ENCODE results near the gene CCNB1. TPM values are rescaled to one million over a fixed set of nuclear protein-coding genes. Genes with fewer than 3 reads are reported as not detected.
"Not testable (repeated sequence)": the region's sequence is repeated elsewhere in the genome, so short reads cannot be mapped to it uniquely, and the experiment has no call there.

CCNB1 gene
- total RNA-seq, 1 experiment from 2014 or later = 96.4 TPM

GRCh38 chr5:69138766-69139165 lies 28.2 kb upstream of the CCNB1 start:
- H3K36me3 ChIP-seq (ENCODE audit: insufficient read depth, low read length) = no peaks in the 10 kb centered on the region
- peaks cover 17% of the 10 kb centered on the region for H3K4me1 ChIP-seq (ENCODE audit: low read length)
- H4K20me1 ChIP-seq (ENCODE audit: insufficient read depth, low read depth, low read length) = no peaks in the 10 kb centered on the region
- H2AFZ ChIP-seq (ENCODE audit: low read length) = no peak overlapping the region
- H3K9ac ChIP-seq (ENCODE audit: low read length) = no peak overlapping the region
- H3K27ac ChIP-seq (ENCODE audit: low read length) = no peak overlapping the region
- no peaks in the 10 kb centered on the region for H3K9me3 ChIP-seq (ENCODE audit: low read length)
- H3K79me2 ChIP-seq (ENCODE audit: low read length) = no peaks in the 10 kb centered on the region
- no peak overlapping the region for H3K4me2 ChIP-seq (ENCODE audit: low read depth, low read length, poor library complexity, severe bottlenecking)
- no peaks in the 10 kb centered on the region for H3K27me3 ChIP-seq (ENCODE audit: low read length)
- no peaks in the 10 kb centered on the region for H3K9me2 ChIP-seq (replicated peaks; ENCODE audit: insufficient read depth, low read length)
- DNase-seq = no peak
- no peak overlapping the region for H3K4me3 ChIP-seq (ENCODE audit: low read length)

DNA sequence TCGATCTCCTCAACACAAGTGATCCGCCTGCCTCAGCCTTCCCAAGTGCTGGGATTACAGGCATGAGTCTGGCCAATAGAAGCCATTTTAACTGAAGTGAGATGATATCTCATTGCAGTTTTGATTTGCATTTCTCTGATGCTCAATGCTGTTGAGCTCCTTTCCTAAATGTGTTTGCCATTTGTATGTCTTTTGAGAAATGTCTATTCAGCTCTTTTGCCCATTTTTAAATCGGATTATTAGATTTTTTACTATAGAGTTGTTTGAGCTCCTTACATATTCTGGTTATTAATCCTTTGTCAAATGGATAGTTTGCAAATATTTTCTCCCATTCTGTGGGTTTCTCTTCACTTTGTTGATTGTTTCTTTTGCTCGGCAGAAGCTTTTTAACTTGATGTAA lies 26.7 kb upstream of the CCNB1 start:
- not testable (repeated sequence) for DNase-seq; H2AFZ ChIP-seq (ENCODE audit: low read length); H3K4me3 ChIP-seq (ENCODE audit: low read length); H3K27me3 ChIP-seq (ENCODE audit: low read length); H4K20me1 ChIP-seq (ENCODE audit: insufficient read depth, low read depth, low read length); H3K9me3 ChIP-seq (ENCODE audit: low read length); H3K9me2 ChIP-seq (replicated peaks; ENCODE audit: insufficient read depth, low read length); H3K79me2 ChIP-seq (ENCODE audit: low read length); H3K9ac ChIP-seq (ENCODE audit: low read length); H3K36me3 ChIP-seq (ENCODE audit: insufficient read depth, low read length); H3K4me2 ChIP-seq (ENCODE audit: low read depth, low read length, poor library complexity, severe bottlenecking); H3K27ac ChIP-seq (ENCODE audit: low read length)
- peaks cover 14% of the 10 kb centered on the region for H3K4me1 ChIP-seq (ENCODE audit: low read length)

DNA sequence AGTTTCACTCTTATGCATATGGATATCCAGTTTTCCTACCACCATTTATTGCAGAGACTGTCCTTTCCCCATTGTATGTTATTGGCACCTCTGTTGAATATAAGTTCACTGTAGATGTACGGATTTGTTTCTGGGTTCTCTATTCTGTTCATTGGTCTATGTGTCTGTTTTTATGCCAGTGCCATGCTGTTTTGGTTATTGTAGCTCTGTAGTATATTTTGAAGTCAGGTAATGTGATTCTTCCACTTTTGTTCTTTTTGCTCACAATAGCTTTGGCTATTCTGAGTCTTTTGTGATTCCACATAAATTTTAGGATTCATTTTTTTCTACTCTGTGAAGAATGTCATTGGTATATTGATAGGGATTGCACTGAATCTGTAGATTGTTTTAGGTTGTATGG lies 26.1 kb upstream of the CCNB1 start:
- no peak overlapping the region for H3K4me2 ChIP-seq (ENCODE audit: low read depth, low read length, poor library complexity, severe bottlenecking)
- H3K9me3 ChIP-seq (ENCODE audit: low read length) = no peaks in the 10 kb centered on the region
- H3K4me3 ChIP-seq (ENCODE audit: low read length) = no peak overlapping the region
- no peaks in the 10 kb centered on the region for H3K36me3 ChIP-seq (ENCODE audit: insufficient read depth, low read length)
- peaks cover 9% of the 10 kb centered on the region for H3K4me1 ChIP-seq (ENCODE audit: low read length)
- H3K9me2 ChIP-seq (replicated peaks; ENCODE audit: insufficient read depth, low read length) = no peaks in the 10 kb centered on the region
- H4K20me1 ChIP-seq (ENCODE audit: insufficient read depth, low read depth, low read length) = no peaks in the 10 kb centered on the region
- DNase-seq = no peak
- H3K9ac ChIP-seq (ENCODE audit: low read length) = no peak overlapping the region
- H3K27me3 ChIP-seq (ENCODE audit: low read length) = no peaks in the 10 kb centered on the region
- no peak overlapping the region for H2AFZ ChIP-seq (ENCODE audit: low read length)
- H3K27ac ChIP-seq (ENCODE audit: low read length) = no peak overlapping the region
- no peaks in the 10 kb centered on the region for H3K79me2 ChIP-seq (ENCODE audit: low read length)

DNA sequence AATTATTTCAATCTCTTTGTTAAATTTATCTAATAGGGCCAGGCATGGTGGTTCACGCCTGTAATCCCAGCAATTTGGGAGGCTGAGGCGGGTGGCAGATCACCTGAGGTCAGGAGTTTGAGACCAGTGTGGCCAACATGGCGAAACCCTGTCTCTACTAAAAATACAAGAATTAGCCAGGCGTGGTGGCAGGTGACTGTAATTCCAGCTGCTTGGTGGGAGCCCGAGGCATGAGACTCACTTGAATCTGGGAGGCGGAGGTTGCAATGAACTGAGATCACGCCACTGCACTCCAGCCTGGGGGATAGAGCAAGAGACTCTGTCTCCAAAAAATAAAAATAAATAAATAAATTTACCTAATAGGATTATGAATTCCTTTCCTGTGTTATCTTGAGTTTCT lies 18.4 kb upstream of the CCNB1 start:
- not testable (repeated sequence) for H3K9me3 ChIP-seq (ENCODE audit: low read length)

GRCh38 chr5:69148981-69149675 lies 17.8 kb upstream of the CCNB1 start:
- H2AFZ ChIP-seq (ENCODE audit: low read length) = no peak overlapping the region
- no peaks in the 10 kb centered on the region for H3K4me1 ChIP-seq (ENCODE audit: low read length)
- no peak overlapping the region for H3K4me2 ChIP-seq (ENCODE audit: low read depth, low read length, poor library complexity, severe bottlenecking)
- no peak overlapping the region for H3K9ac ChIP-seq (ENCODE audit: low read length)
- no peak overlapping the region for H3K4me3 ChIP-seq (ENCODE audit: low read length)
- no peaks in the 10 kb centered on the region for H3K9me2 ChIP-seq (replicated peaks; ENCODE audit: insufficient read depth, low read length)
- H4K20me1 ChIP-seq (ENCODE audit: insufficient read depth, low read depth, low read length) = no peaks in the 10 kb centered on the region
- no peak overlapping the region for H3K27ac ChIP-seq (ENCODE audit: low read length)
- H3K36me3 ChIP-seq (ENCODE audit: insufficient read depth, low read length) = no peaks in the 10 kb centered on the region
- no peaks in the 10 kb centered on the region for H3K79me2 ChIP-seq (ENCODE audit: low read length)
- no peak for DNase-seq
- H3K27me3 ChIP-seq (ENCODE audit: low read length) = no peaks in the 10 kb centered on the region
- no peaks in the 10 kb centered on the region for H3K9me3 ChIP-seq (ENCODE audit: low read length)

More for the DNA sequence above, 18.4 kb upstream of the CCNB1 start:
- not testable (repeated sequence) for H3K4me1 ChIP-seq (ENCODE audit: low read length); H3K9ac ChIP-seq (ENCODE audit: low read length); H2AFZ ChIP-seq (ENCODE audit: low read length); H3K4me2 ChIP-seq (ENCODE audit: low read depth, low read length, poor library complexity, severe bottlenecking); DNase-seq; H3K27me3 ChIP-seq (ENCODE audit: low read length); H3K4me3 ChIP-seq (ENCODE audit: low read length); H3K27ac ChIP-seq (ENCODE audit: low read length); H3K9me2 ChIP-seq (replicated peaks; ENCODE audit: insufficient read depth, low read length); H3K36me3 ChIP-seq (ENCODE audit: insufficient read depth, low read length); H3K79me2 ChIP-seq (ENCODE audit: low read length); H4K20me1 ChIP-seq (ENCODE audit: insufficient read depth, low read depth, low read length)

- H3K79me2 ChIP-seq (ENCODE audit: low read length) = no peaks in the 10 kb centered on the region
- H3K4me3 ChIP-seq (ENCODE audit: low read length) = no peak overlapping the region
- H3K9me2 ChIP-seq (replicated peaks; ENCODE audit: insufficient read depth, low read length) = no peaks in the 10 kb centered on the region
- no peaks in the 10 kb centered on the region for H3K9me3 ChIP-seq (ENCODE audit: low read length)
- H3K27ac ChIP-seq (ENCODE audit: low read length) = no peak overlapping the region
- H3K27me3 ChIP-seq (ENCODE audit: low read length) = no peaks in the 10 kb centered on the region
- no peak overlapping the region for H3K4me2 ChIP-seq (ENCODE audit: low read depth, low read length, poor library complexity, severe bottlenecking)
- H3K9ac ChIP-seq (ENCODE audit: low read length) = no peak overlapping the region
- no peak overlapping the region for H2AFZ ChIP-seq (ENCODE audit: low read length)
- H3K36me3 ChIP-seq (ENCODE audit: insufficient read depth, low read length) = no peaks in the 10 kb centered on the region
- no peak for DNase-seq
- H4K20me1 ChIP-seq (ENCODE audit: insufficient read depth, low read depth, low read length) = no peaks in the 10 kb centered on the region
- H3K4me1 ChIP-seq (ENCODE audit: low read length) = no peaks in the 10 kb centered on the region
These were observed 17.3 kb upstream of the CCNB1 start for GRCh38 chr5:69149676-69150010.

GRCh38 chr5:69152731-69153130 lies 14.2 kb upstream of the CCNB1 start:
- Histone ChIP-seq H3K9me2 (replicated peaks; ENCODE audit: insufficient read depth, low read length) (no peaks in the 10 kb centered on the region), H4K20me1 (ENCODE audit: insufficient read depth, low read depth, low read length) (no peaks in the 10 kb centered on the region), H3K79me2 (ENCODE audit: low read length) (no peaks in the 10 kb centered on the region), H3K4me2 (ENCODE audit: low read depth, low read length, poor library complexity, severe bottlenecking) (no peak overlapping the region), H3K27me3 (ENCODE audit: low read length) (no peaks in the 10 kb centered on the region), H3K9me3 (ENCODE audit: low read length) (no peaks in the 10 kb centered on the region), H3K4me3 (ENCODE audit: low read length) (no peak overlapping the region), H3K27ac (ENCODE audit: low read length) (no peak overlapping the region), H3K9ac (ENCODE audit: low read length) (no peak overlapping the region), H3K4me1 (ENCODE audit: low read length) (no peaks in the 10 kb centered on the region), H3K36me3 (ENCODE audit: insufficient read depth, low read length) (no peaks in the 10 kb centered on the region), H2AFZ (ENCODE audit: low read length) (no peak overlapping the region)
- no peak for DNase-seq

- Histone ChIP-seq H3K9ac (ENCODE audit: low read length) (no peak overlapping the region), H3K9me3 (ENCODE audit: low read length) (no peaks in the 10 kb centered on the region), H2AFZ (ENCODE audit: low read length) (no peak overlapping the region), H3K4me2 (ENCODE audit: low read depth, low read length, poor library complexity, severe bottlenecking) (no peak overlapping the region), H3K27me3 (ENCODE audit: low read length) (no peaks in the 10 kb centered on the region), H3K4me3 (ENCODE audit: low read length) (no peak overlapping the region), H4K20me1 (ENCODE audit: insufficient read depth, low read depth, low read length) (no peaks in the 10 kb centered on the region), H3K79me2 (ENCODE audit: low read length) (no peaks in the 10 kb centered on the region), H3K36me3 (ENCODE audit: insufficient read depth, low read length) (no peaks in the 10 kb centered on the region), H3K9me2 (replicated peaks; ENCODE audit: insufficient read depth, low read length) (no peaks in the 10 kb centered on the region), H3K4me1 (ENCODE audit: low read length) (no peaks in the 10 kb centered on the region), H3K27ac (ENCODE audit: low read length) (no peak overlapping the region)
- DNase-seq = no peak
These were observed 10.5 kb upstream of the CCNB1 start for GRCh38 chr5:69156456-69156855.

- H3K27ac ChIP-seq (ENCODE audit: low read length) = no peak overlapping the region
- H3K79me2 ChIP-seq (ENCODE audit: low read length) = no peaks in the 10 kb centered on the region
- H2AFZ ChIP-seq (ENCODE audit: low read length) = no peak overlapping the region
These were observed 8.9 kb upstream of the CCNB1 start for GRCh38 chr5:69158039-69158438.

More at GRCh38 chr5:69158039-69158438, 8.9 kb upstream of the CCNB1 start:
- Histone ChIP-seq H3K27me3 (ENCODE audit: low read length) (no peaks in the 10 kb centered on the region), H3K4me3 (ENCODE audit: low read length) (no peak overlapping the region), H3K36me3 (ENCODE audit: insufficient read depth, low read length) (no peaks in the 10 kb centered on the region), H3K9me3 (ENCODE audit: low read length) (no peaks in the 10 kb centered on the region), H3K9me2 (replicated peaks; ENCODE audit: insufficient read depth, low read length) (no peaks in the 10 kb centered on the region), H3K4me2 (ENCODE audit: low read depth, low read length, poor library complexity, severe bottlenecking) (no peak overlapping the region), H3K9ac (ENCODE audit: low read length) (no peak overlapping the region), H3K4me1 (ENCODE audit: low read length) (no peaks in the 10 kb centered on the region), H4K20me1 (ENCODE audit: insufficient read depth, low read depth, low read length) (no peaks in the 10 kb centered on the region)
- DNase-seq = no peak

Measured in Karpas-422 (cell line).